HG02981 (cell line): ENCODE results near the gene S100A13.
"Not testable (repeated sequence)": the region's sequence is repeated elsewhere in the genome, so short reads cannot be mapped to it uniquely, and the experiment has no call there.

Experiments used
- ATAC-seq: cut with Tn5 transposase; IDR thresholded peaks from one replicate; pipeline ENCODE4 v1.9.1; 2021; ENCODE audit warnings: mild to moderate bottlenecking, moderate library complexity; ENCODE audit not compliant: unreplicated experiment

S100A13 gene

DNA sequence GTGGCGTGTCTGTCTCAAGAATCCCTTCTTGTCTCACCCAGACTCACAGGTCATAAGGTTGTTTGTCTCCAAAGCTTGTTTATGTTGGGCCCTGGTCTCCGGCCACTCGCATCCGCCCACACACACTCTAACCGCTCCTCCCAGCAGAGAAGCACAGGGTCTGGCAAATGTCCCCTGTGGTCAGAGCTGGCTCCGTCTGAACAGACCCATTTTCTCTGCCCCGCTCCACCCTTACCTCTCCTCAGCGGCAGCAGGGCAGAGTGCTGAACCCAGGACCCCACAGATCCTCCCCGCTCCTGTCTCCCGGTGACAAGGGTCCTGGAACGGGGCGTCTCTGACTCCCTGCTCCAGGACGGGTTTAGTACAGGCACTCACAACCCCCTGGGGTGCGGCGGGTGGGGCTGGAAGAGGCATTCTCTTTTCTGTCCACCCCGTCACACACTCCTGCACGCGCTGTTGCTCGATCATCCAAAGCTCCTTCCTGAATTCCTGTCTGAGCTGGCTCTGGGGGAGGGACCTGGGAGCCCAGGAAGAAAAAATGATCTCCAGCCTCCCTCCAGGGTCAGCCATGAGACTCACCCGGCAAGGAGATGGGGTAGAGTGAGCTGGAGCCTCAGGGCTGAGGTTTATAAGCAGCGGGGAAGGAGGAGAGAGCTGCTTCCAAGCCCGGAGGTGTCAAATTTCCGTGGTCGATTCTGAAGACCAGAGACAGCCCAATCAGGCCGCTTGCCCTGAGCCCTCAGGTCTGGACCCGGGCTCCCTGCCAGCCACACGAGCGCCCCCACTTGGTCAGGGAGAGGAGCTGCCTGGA lies at the start of gene S100A13:
Gene S100A13, minus strand, starts transcription at position 602 of the 811 bp plus-strand sequence. CDS start 1,033 bp downstream, outside the sequence.
- ATAC-seq = no peak

DNA sequence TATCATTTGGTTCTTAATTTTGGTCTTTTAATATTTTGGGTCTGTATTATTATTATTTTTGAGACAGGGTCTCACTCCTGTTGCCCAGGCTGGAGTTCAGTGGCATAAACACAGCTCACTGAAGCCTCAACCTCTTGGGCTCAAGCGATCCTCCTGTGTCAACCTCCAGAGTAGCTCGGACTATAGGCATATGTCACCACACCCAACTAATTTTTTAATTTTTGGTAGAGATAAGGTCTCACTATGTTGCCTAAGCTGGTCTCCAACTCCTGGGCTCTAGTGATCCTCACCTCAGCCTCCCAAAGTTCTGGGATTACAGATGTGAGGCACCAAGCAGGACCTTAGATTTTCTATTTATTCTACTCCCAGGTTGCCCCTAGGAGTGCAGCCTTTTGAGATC lies 46.2 kb upstream of the S100A13 start:
- no peak for ATAC-seq

DNA sequence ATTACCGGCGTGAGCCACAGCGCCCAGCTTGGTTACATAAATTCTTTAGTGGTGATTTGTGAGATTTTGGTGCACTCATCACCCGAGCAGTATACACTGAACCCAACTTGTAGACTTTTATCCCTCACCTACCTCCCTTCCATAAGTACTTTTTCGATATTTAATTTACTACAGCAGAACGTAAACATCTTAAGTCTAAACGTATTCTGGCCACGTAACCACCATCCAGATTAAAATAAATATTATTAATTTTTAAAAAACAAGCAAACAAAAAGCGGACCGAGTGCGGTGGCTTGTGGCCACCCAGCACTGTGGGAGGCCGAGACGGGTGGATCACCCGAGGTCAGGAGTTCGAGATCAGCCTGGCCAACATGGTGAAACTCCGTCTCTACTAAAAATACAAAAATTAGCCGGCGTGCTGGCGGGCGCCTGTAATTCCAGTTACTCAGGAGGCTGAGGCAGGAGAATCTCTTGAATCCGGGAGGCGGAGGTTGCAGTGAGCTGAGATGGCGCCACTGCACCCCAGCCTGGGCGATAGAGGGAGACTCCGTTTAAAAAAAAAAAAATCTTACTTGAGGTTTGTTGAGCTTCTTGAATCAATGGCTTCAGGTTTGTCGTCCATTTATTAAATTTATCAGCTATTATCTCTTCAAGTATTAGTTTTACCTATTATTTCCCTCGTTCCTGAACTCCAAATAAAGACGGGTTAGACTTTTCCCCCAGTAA lies 44.5 kb upstream of the S100A13 start:
- ATAC-seq = peak; percentile 4

DNA sequence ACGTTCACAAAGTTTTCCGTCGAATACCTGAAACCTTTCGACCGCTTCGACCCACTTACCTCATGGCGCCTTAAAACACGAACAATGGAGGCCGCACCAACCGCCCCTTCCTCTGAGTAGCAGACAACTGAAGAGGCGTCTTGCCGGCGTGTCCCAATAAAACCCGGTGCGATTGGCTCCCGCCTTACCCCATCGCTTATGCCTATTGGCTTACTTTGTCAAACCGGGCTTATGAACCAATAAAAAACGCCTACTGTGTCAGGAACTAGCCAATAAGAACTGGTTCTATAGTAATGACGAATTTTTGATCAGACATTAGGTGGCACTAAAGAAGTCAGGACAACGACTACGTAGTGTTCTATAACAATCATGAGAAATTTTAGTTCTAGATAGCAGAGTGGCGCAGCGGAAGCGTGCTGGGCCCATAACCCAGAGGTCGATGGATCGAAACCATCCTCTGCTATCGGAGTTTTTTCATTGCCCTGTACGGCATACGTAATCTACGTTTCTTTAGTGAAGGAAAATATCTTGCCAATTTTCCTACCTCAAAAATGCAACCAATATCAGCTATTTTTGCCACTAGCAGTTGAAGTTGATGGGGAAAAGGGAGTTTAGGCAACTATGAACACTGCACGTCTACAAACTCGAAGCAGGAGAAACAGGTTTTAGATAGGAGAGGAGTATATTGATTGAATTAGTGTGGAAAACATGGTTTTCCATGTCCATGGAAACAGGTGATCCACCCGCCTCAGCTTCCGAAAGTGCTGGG lies 43.7 kb upstream of the S100A13 start, which contains the start of gene ILF2:
Gene ILF2, minus strand, starts transcription at position 135 of the 769 bp plus-strand sequence. Its CDS starts 71 bp downstream, at position 64.
- peak; percentile 89 for ATAC-seq

DNA sequence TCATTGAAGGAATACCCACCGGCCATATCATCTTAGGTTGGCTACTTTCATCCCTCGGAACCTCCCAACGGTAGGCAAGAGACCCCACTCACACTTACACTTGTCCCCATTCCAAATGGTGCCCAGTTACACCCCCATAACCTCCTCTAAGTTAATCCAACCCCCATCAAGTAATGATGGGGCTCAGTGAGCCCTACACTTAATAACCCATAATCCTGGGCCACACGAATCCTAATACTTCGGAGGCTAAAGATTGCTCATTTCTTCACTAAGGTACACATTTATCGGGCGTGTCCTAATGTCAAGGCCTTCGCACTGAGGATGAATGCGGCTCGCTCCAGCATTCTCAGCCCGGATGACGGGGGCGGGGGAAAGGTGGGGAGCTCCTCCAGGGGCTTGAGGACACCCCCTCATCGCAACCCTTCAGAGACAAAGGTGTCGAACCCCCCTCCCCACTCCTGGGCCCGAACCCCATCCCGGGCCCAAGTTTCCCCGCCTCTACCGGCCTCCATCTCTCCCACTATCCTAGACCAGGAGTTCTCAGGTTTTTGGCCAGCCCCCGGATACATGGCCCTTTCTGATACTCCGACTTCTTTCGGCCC lies 43.1 kb upstream of the S100A13 start:
- no peak for ATAC-seq

DNA sequence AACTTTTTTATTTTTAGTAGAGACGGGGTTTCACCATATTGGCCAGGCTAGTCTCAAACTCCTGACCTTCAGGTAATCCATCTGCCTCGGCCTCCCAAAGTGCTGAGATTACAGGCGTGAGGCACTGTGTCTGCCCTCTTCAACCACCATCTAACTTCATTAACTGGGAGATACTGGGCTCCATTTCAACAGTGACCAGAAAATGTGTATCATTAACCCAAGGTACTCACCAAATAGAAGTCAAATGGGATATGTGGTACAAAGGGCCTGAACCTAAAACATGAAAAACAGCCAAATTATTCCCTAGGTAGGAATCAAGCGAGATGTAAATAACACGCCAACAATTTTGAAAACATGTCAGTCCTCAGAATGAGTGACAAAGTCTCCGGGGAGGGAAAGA lies 42.3 kb upstream of the S100A13 start:
- ATAC-seq = no peak

DNA sequence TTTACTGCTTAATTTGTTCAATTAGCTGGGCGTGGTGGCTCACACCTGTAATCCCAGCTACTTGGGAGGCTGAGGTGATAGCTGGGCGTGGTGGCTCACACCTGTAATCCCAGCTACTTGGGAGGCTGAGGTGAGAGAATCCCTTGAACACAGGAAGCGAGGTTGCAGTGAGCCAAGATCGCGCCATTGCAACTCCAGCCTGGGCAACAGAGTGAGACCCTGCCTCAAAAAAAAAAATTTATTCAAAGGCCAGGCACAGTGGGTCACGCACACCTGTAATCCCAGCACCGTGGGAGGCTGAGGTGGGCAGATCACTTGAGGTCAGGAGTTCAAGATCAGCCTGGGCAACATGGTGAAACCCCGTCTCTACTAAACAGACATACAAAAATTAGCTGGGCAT lies 41.4 kb upstream of the S100A13 start:
- not testable (repeated sequence) for ATAC-seq

DNA sequence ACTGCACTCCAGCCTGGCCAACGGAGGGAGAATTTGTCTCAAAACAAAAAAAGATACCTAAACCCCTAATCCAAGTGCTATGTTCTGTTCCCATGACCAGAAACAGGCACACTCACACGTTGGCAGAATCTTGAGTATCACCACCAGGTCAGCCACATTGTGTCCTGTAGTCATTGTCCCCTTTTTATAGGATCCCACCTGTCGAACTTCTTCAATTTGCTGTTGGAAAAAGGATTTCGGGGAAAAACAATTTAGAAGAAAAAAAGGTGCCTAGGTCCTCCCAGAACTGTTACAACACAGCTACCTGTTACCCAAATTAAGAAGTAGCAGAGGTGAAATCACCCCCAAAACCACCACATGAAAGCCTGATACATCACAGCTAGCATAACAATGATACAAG lies 40.1 kb upstream of the S100A13 start:
- no peak for ATAC-seq

DNA sequence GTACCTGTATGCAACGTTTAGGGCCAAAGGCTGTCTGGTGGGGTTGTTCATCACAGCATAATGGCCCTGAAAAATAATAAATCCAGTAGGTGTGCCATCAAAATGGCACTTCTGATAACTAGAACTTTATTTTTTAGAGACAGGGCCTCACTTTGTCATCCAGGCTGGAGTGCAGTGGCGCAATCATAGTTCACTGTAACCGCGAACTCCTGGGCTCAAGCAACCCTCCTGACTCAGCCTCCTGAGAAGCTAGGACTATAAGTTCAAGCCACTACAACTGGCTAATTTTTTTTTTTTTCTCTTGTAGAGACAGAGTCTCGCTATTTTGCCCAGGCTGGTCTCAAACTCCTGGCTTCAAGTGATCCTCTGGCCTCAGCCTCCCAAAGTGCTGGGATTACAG lies 35.9 kb upstream of the S100A13 start:
- no peak for ATAC-seq

DNA sequence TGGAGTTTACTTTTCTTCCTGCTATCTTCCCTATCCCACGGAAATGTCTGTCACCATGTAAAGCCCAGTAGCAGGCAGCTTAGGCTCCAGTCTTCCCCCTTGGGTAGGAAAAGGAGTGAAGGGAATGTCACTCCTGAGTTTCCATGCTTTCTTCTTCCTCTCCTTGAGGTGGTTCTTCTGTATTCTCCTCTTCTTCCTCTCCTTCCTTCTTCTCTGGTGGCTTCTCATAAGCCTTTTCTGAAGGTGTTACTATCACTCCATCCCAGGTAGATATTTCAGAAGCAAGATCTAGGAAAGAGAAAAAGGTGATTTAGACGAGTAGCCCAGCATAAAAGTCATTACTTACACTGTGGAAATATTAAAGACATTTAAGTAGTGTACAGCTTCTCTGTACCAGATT lies 35.0 kb upstream of the S100A13 start:
- ATAC-seq = no peak

DNA sequence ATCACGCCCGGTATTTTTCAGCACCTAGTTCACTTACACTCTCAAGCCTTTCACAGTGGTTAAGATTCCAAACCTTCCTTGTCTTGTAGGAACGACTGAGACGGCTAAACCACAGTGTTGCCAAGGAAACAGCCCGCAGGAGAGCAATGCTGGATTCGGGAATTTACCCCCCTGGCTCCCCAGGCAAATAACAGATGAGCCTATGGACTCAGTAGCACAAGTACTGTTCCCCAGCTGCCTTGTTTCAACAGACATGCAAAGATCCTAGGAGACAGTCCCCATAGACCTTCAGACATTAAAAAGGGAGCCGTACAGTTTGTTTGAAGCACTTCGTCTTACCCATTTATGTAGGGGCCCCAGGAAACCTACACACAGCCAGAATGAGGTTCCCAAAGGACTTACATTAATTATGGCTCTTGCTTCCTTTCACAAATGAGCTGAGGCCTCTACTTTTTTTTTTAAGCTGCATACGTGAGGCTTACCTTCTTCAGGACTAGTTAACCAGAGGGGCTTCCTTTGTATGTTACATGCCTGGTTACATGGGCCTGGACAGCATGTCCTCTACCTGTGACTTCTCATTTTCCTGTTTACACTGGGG lies 33.9 kb upstream of the S100A13 start:
- ATAC-seq = no peak

DNA sequence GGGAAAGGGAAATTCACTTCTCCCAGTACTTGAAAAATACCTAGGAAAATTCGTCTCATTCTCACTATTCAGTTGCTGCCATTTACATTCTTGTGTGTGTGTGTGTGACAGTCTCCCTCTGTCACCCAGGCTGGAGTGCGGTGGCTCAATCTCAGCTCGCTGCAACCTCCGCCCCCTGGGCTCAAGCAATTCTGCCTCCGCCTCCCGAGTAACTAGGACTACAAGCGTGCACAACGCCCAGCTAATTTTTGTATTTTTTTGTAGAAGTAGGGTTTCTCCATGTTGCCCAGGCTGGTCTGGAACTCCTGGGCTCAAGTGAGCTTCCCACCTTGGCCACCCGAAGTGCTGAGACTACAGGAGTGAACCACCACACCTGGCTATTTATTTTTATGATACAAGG lies 32.4 kb upstream of the S100A13 start:
- no peak for ATAC-seq

DNA sequence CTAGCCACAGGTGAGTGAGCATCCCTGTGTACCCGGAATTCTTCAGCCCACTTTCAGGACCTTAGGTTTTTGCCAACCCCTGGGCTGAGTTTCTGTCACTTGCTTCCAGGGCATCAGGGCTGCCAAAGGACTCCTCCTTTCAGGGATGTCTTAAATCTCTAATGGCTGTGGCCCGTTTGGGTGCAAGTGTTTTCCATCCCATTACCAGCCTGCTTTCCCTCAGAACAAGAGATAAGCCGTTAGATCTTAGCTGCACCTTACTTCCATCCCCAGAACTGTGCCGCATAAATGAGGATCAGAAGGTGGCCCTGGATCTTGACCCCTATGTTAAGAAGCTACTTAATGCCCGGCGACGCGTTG lies 31.9 kb upstream of the S100A13 start:
- no peak for ATAC-seq

DNA sequence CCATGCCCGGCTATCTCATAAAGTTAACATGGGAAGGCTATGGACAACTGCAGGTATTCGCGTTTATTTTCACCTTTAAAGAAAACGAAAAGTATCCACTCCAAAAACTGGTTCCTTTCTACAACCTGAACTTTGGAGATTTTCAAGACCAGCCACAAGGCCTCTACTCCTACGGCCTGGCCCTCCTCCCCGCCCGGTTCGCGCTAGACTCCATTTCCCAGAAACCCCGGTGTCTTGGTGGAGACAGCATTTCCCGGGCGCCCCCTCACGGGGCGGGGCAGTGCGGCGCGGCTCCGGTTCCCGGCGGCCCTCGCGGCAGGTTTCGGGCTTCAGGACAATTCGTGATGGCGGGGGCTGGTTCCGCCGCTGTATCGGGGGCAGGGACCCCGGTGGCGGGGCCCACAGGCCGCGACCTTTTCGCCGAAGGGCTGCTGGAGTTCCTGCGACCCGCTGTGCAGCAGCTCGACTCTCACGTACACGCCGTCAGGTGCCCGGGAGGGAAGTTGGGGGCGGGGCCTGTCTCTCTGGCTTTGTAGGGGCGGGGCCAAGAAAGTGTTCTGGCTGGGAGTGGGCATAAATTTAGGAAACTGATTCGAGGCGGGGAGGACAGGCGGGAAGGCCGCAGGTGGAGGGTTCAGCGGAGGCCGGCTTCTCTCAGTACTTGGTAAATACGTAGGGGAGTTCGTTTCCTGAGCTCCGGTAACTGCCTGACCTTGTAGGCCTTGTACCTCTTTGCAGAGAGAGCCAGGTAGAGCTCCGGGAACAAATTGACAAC lies 31.3 kb upstream of the S100A13 start, which contains the start of gene SNAPIN:
Gene SNAPIN, plus strand, starts transcription at position 304 of the 775 bp plus-strand sequence. Its CDS starts 41 bp downstream, at position 345.
- ATAC-seq = peak; percentile 93

DNA sequence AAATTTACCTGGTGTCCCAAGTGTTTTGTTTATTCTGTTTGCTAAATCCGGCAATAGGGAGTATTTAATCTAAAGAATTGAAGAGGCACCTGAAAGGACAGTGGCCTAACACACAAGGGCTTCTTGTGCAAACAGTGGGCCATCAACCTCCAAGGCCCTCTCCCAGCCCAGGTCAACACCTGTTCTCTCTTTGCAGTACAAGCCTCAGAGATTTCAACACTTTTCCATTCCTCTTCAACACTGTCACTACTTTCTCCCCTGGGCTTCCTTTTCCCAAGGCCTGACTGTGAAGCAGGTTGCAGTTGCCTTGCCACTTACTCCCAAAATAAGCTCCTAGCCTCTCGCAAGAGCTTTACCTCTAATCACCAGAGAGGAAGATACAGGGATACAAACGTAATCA lies 28.0 kb upstream of the S100A13 start:
- no peak for ATAC-seq

DNA sequence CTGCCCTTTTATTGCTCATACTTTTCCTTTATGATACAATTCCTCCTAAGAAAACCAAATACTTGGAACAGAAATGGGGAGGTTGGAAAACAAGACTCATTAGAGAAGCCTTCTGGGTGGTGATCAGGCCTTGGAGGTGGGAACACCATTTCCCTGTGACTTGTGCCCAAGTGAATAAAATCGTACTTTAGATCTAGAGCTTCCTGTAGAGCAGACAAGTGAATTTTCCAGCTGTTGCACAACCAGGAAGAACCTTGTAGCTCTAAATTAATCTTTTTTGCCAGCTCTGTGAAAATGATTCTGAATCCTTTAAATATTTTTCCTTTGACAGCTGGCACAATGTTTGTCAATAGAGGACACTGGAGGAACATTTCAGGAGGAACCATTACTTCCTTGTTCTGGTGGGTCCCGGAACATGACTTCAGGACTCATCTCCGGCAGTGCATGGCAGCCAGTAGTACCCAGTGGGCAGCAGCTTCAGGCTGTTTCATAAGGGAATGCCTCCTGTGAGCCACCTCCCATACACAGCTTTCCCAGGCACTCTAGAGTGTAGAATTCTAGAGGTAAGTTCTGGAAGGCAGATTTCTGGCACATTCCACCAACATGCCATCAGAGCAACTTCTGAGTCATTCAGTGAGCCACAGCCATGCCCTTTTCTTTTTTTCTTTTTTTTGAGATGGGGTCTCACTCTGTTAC lies 25.6 kb upstream of the S100A13 start:
- no peak for ATAC-seq

DNA sequence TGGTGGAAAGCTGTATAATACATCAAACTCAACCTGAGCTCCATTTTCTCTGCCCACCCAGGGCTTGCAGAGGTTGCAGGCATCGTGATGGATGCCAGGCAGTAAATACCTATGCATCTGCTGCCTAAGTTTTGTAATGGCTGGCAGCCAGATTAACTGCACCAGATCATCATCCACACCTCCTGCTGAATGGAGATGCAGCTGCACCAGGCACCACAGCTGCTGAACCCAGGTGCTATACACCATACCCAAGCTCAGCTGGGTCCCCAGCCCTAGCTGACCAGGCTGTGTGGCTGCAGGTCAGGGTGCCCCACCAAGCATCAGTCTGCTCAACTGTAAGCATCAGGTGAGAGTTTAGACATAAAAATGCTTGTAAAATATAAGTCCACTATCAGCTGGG lies 24.5 kb upstream of the S100A13 start:
- no peak for ATAC-seq

DNA sequence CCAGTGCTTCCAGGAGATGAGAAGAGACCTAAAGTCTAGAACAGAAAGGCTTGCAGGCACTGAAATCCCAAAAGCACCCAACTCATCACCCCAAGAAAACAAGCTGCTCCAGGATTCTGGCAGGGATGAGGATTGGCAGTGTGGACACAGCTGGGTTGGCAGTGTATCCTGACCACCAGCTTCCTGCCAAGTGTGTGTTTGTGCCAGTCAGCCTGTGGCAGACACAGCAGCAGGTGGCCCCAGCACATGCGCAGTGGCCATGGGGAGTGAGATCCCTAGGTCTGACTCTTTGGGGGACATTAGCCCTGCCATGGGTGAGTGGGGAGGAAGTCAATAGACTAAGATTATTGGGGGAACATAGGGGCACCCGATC lies 22.5 kb upstream of the S100A13 start:
- ATAC-seq = no peak

DNA sequence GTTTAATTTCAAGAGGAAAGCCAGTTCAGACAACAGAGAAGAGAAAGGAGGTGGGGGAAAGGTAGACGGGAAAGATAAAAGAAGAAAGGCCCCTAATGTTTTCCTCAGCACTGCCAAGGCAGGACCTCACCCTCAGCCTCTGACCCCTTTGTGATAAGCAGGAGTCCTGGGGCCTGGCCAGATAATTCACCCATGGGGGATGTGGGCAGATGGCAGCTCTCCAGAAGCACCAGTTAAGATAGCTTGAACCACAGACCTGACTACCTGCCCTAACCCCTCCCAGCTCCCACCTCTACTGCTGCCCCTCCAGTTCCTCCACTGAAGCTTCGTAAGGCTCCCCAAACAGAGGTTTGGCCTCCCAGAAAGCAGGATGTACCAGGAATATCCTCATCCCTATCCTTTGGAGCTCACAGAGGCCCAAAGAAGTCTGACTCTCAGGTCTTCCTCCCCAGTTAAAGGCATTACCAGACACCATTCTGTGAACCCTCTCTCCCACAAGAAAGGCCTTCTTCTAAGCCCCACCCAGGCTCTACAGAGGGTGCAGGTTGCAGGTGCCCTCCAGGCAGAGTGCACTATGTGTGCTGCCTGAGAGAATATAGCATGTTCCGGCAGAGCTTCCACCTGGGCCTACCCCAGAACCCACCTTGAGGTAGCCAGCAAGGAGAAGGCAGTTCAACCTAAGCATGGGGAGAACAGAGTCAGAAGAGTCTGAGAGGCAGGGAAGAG lies 22.0 kb upstream of the S100A13 start:
- no peak for ATAC-seq
